ENCODE data around the gene C4orf50.

The C4orf50 gene

DNA sequence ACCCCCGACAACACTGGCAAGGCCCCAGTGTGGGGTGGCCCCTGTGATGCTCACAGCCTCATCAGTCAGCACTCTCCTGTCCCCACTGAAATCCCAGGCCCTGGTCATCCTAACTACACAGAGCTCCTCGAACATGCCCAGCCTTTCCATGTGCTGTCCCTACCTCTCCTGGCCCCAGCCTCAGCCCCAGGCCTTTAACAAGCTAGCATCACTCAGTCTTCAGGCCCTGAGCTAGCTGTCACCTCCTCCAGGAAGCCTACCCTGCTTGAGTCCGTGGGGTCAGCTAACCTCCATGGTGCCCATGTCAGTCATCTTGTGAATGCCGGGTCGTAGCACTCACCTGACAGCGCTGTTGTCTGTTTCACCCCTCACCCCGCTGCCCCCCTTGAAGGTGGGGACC is 25.6 kb upstream of the C4orf50 start:
- no peak for DNase-seq (ENCODE audit: low spot score)

GRCh38 chr4:6043188-6043587 is 25.0 kb upstream of the C4orf50 start:
- no peak for DNase-seq (ENCODE audit: low spot score)

- no peak for DNase-seq (ENCODE audit: low spot score)
These were observed 24.2 kb upstream of the C4orf50 start for GRCh38 chr4:6042293-6043063.

- DNase-seq (ENCODE audit: low spot score), result no peak
These were observed 23.6 kb upstream of the C4orf50 start for GRCh38 chr4:6041800-6042199.

DNA sequence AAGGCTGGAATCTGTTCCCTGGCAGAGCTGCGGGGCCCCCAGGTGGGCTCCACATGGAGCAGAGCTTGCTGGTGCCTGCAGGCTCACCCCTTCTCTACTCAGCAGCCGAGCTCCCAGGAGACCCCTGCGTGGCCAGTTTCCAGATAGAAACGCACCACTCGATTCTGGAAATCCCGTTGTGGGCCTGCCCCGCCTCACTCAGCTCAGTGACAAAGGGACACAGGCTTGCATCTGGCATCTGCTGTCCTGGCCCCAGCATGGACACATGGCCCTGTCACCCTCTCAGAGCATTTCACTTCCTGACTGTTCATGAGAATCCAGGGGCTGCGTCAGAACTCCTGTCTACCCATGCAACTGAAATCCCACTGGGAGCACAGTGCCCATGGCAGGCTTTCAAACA is 20.5 kb upstream of the C4orf50 start:
- DNase-seq (ENCODE audit: low spot score), result no peak

DNA sequence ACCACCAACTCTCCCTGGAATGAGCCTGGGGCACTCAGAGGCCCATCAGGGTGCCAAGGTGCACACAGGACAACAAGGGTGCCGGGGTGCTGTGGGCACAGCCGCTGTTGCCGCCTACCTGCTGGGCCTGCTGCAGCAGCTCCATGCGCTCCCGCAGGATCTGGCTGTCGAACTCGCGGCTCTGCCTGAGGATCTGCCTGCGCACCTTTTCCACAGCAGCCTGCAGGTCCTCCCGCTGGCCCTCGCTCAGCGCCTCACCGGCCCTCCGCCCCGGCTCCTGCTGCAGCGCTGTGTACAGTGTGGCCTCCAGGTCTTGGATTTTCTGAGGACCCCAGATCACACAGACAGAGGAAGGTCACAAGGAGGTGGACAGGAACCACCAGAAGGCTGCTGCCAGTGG is 17.6 kb upstream of the C4orf50 start:
- DNase-seq (ENCODE audit: low spot score), result no peak

GRCh38 chr4:6033381-6033780 is 15.2 kb upstream of the C4orf50 start:
- no peak for DNase-seq (ENCODE audit: low spot score)

DNA sequence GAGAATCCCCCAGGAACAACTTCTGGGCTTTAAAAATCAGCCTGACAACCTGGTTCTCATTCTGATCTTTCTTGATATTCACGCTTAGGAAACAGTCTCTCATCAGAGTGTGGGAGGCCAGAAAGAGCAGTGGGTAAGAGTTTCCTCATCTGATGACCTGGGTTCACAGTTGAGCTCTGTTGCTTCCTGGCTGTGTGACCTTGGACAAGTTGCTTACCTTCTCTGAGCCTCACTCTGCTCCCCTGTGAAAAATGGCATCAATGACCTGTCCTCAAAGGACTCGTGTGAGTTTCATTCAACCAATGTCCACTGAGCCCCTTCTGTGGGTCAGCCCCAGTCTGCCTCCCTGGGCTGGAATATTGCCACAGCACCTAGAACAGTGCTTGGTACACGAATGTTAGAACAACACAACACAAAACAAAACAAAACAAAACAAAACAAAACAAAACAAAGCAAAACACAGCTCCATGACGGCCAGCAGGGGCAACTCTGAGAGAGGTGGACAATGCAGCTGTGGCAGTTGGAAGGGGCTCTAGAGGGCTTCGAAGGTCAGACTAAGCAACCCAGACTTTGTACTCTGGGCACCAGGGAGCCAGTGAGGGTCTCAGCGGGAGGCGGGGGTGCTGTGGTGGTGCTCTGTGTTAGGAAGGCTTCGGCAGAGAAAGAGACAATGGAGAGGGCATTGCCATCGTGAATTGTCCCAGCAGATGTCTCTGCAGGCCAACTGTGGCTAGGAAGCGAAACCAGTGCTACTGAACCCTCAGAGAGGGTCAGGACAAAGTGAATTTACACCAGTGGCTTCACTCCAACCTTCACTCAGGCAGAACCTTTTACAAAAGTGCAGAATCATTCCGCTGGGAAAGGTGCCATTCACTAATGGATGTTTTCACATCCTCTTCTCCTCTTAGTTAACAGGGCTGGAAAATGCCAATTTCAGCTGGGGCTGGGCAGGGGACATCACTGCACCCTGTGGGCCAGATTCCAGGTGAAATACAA is 14.3 kb upstream of the C4orf50 start:
- peak; percentile 70 for DNase-seq (ENCODE audit: low spot score)

GRCh38 chr4:6031846-6032245 is 13.6 kb upstream of the C4orf50 start:
- no peak for DNase-seq (ENCODE audit: low spot score)

GRCh38 chr4:6030679-6031078 is 12.4 kb upstream of the C4orf50 start:
- DNase-seq (ENCODE audit: low spot score), result no peak

- no peak for DNase-seq (ENCODE audit: low spot score)
These were observed 11.0 kb upstream of the C4orf50 start for GRCh38 chr4:6029254-6029653.

DNA sequence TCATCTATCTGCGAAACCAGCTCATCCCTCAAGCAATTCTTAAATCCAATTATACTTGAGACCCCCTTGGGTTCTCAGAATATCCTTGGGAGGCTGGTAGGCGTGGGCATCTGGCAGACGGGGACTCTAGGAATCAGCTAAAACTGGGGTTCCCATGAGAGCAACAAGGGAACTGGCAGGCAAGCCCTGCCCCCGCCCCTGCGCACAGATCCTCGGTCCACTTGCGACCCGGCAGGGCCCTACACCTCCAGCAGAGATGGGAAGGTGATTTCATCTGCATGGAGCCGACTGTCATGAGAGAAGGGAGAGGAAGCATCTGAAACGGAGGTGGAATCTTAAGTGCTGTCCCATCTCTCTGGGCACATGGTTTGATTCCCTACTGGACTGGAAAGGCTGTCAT is 9.9 kb upstream of the C4orf50 start:
- DNase-seq (ENCODE audit: low spot score), result no peak

DNA sequence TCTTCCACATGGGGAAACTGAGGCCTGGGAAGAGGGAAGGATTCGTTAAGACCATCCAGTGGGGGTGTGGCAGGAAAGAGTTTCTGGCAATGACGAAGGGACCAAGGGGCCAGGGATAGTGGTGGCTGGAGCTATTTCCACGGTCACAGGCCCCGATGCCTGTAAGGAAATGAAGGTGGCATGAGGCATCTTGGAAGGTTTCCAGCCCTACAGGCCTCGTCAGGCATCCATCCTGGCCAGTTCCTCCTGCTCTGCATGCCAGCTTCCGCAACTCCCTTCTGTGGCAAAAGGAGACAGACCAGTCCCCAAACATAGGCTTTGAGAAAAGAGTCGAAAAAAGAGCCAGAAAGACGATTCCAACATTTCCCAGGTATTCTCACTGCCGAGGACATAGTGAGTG is 9.2 kb upstream of the C4orf50 start:
- no peak for DNase-seq (ENCODE audit: low spot score)

DNA sequence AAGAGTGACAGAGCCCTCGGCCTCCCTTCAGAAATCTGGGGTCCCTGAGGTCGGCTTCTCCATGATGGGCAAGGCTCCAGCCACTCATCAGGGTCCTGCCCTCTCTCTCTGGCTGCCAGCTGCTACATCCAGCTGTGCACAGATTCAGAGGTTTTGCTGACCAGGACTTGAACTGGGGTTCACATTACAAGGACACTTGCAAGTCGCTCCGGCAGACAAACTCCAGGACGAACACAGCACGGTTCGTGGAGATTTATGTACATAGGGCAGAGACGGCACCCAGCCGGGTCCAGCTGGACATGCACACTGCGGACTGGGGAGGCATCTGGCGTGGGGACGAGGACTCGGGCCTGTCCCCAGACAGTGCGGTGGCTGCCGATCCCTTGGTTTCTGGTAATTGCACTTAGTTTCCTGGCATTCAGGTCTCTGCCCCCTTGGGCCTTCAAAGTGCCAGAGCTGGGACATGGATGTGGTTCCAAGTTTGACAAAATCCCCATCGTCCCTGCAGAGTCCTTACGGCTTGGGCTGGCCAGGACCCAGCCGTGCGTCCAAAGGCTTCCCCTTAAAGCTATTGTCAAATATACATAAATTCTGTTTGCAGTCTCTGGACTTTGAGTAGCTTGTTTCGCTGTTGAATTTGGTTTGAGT is 6.2 kb upstream of the C4orf50 start:
- no peak for DNase-seq (ENCODE audit: low spot score)

DNA sequence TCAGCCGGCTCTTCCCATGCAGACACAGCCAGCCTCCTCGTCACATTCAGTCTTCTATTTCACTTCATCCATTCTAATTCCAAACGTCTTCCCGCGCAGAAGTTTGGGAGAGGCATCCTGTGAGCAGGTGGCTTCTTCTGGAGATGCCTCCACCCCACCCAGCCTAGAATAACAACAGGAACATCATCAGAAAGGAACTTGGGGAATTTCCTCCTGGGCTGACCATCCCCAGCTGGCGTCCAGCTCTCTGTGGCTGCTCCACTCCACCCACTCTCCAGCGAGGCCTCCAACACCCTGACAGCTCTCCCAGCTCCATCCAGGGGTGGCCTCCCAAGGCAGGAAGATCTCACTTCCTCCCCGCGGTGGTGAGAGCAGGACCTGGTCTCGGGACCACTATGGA is 5.5 kb upstream of the C4orf50 start:
- no peak for DNase-seq (ENCODE audit: low spot score)

DNA sequence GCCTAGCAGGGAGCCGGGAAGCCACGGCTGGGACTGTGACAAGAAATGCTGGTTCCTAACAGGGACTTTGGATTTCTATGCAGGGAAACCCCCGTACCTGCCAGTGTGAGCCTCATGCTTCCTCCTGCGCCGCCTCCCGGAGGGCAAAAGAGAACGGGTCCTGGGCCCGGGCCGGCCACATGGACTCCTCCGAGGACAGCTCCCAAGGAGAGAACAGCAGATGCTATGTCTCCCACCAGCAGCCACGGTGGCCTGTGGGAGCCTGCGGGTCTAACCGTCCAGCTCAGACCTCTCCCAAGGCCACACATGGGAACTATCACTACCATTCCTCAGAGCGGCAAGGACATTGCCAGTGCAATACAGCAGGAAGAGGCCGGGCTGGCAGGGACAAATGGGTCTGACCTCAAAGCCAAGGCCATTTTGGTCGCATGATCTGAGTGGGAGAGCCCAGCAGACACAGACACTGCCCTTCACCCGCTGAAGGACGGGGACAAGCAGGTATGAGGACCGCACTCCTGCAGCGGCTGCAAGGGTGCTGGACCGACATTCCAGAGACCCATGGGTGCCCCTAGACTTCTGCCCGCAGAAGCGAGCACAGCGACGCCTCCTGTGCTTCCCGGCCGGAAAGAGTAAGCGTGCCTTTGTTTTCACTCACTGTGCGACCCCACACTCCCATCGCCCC is 4.5 kb upstream of the C4orf50 start:
- no peak for DNase-seq (ENCODE audit: low spot score)

- DNase-seq (ENCODE audit: low spot score), result no peak
These were observed 3.8 kb upstream of the C4orf50 start for GRCh38 chr4:6021831-6022606.

- DNase-seq (ENCODE audit: low spot score), result no peak
These were observed 2.4 kb upstream of the C4orf50 start for GRCh38 chr4:6020613-6021012.

GRCh38 chr4:6019316-6020263 is 1.4 kb upstream of the C4orf50 start:
- peak; percentile 34 for DNase-seq (ENCODE audit: low spot score)

GRCh38 chr4:6017800-6018199 is 431 bp downstream of the C4orf50 start:
- no peak for DNase-seq (ENCODE audit: low spot score)
